GM12872 (cell line): ENCODE data around the gene CD2AP.

Experiments used
- TF ChIP-seq, protein P1 (sequence below): IDR thresholded peaks from 3 replicates; pipeline ENCODE4 v1.5.1; 2011; ENCODE audit warnings: low read depth, mild to moderate bottlenecking, low read length, moderate library complexity; ENCODE audit not compliant: insufficient read depth

The CD2AP gene

DNA sequence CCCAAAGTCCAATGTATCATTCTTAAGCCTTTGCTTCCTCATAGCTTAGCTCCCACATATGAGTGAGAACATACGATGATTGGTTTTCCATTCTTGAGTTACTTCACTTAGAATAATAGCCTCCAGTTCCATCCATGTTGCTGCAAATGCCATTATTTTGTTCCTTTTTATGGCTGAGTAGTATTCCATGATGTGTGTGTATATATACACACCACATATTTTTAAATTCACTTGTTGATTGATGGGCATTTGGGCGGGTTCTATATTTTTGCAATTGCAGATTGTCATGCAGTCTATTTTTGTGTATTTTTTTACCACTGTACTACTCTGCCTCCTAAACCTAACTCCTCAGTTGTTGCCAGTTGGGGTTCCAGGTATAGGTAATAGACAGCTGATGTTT lies 74.7 kb downstream of the CD2AP start:
- TF ChIP-seq, protein P1, sequence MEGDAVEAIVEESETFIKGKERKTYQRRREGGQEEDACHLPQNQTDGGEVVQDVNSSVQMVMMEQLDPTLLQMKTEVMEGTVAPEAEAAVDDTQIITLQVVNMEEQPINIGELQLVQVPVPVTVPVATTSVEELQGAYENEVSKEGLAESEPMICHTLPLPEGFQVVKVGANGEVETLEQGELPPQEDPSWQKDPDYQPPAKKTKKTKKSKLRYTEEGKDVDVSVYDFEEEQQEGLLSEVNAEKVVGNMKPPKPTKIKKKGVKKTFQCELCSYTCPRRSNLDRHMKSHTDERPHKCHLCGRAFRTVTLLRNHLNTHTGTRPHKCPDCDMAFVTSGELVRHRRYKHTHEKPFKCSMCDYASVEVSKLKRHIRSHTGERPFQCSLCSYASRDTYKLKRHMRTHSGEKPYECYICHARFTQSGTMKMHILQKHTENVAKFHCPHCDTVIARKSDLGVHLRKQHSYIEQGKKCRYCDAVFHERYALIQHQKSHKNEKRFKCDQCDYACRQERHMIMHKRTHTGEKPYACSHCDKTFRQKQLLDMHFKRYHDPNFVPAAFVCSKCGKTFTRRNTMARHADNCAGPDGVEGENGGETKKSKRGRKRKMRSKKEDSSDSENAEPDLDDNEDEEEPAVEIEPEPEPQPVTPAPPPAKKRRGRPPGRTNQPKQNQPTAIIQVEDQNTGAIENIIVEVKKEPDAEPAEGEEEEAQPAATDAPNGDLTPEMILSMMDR = no peak

DNA sequence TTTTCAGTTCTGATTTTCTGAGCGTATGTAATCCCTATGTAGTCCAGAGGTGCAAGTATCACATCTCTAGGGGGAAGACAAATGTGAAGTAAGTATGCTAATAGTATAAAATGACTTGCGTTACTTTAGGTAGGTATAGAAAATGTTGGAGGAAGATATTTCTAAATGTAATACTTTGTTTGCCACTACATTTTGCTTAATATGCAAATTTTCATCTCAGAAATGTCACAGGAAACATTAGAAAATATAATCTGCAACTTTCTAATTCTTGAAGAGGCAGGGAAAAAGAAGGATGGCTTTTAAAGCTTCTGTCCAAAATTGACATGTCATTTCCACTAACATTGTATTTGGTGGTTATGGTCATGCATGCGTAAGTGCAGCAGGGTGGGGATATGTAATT lies 85.6 kb downstream of the CD2AP start:
- TF ChIP-seq, protein P1 = no peak

DNA sequence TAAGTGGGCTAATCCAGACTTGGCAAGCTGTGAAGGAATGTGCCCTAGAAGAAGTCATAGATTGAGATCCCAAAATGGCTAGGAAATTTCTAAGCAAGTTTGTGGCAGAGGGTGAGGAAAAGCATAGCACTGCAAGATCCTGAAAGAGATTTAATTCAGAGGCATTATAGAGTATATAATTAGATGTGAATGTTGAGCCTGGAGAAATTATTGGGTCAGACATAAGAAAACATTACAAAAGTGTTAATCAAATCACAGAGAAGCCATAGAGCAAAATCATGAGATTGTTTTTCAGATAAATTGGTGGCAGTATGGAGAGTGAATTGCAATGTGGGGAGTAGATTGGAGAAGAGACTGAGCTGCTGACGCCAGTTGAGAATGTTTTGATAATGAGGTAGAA lies 90.0 kb downstream of the CD2AP start:
- TF ChIP-seq, protein P1 = no peak

DNA sequence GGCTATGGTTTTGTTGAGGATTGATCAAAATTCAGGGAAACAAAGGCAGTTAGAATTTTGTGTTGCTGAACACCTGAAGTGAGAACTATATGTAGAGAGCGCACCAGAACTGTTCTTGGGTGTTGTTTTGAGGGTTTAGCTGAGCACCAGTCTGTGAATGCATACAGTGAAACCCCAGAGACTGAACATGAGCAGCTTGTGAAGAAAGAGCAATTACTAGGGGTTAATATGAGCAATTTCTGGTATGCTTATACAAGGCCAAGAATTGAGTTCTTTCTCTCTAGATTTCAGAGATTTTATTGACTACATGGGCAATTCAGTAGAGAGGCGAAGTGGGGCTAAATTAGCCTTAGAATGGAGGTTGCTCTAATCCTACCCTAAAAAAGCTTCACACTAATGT lies 93.9 kb downstream of the CD2AP start:
- TF ChIP-seq, protein P1 = no peak

DNA sequence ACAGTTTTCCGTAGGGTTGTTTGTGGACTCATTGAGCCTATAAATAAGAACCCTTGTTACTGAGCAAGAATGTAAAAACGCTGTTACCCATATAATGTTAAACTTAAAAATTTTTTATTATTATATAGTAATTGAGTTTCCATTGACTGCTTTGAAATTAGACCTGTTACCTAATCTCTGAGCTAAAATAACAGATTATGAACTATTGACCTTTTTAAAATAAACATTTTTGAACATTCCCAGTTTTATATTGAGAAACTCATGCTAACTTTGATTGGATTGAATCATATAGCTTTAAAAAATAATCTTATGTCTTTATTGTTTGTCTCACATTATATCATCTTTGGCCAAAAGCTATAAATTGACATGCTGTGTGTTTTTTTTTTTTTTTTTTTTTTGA lies 95.5 kb downstream of the CD2AP start:
- TF ChIP-seq, protein P1 = no peak

DNA sequence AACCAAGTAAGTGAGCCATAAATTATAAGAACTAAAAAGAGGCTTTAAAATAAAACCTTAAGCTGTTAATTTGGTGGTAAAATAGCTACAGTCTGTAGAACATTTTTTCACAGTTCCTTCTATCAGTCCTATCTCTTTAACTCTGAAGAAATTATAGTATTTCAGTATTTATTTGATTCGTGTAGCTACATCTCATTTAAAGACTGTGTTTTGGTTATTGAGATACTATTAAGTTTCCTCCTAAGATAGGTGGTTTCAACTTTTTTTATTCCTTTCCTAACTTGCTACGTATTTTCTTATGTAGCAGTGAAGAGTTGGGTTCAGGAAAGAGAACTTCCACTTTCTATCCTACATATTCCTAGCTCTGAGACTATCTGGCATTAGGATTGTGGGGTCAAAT lies 97.2 kb downstream of the CD2AP start:
- TF ChIP-seq, protein P1 = no peak

DNA sequence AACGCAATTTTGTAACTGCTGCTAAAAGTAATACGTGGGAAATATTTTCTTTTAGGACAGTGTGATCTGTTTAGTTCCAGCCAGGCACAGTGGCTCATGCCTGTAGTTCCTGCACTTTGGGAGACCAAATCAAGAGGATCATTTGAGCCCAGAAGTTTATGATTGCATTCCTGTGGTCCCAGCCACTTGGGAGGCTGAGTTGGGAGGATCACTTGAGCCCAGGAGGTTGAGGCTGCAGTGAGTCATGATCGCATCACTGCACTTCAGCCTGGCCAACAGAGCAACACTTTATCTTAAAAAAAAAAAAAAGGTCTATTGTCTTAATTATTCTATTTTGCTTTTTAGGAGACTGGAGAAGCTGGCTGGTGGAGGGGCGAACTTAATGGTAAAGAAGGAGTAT lies 101.5 kb downstream of the CD2AP start:
- TF ChIP-seq, protein P1 = no peak

DNA sequence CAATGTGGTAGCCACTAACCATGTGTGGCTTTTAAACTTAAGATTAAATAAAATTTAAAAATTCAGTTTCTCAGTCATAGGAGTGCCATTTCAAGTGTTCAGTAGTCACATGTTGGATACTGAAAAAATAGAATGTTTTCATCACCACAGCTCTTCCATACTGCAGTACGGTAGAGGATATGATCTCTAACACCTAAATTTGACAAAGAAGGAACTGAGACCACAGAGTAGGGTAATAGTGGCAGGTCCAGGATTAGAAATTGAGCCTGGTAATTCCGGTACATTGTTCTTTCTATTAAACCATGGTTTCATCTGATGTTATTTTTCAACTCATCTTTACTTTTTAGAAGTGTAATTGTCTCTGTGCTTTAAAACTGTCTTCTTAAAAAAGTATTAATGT lies 104.0 kb downstream of the CD2AP start:
- TF ChIP-seq, protein P1 = no peak
